ENCODE data around the gene GALNT11. TPM values are rescaled to one million over a fixed set of nuclear protein-coding genes. Genes with fewer than 3 reads are reported as not detected.
"Not testable (repeated sequence)": the region's sequence is repeated elsewhere in the genome, so short reads cannot be mapped to it uniquely, and the experiment has no call there.

Gene GALNT11
- total RNA-seq, 4 donors from 2014 or later = 46.8 to 60.2 (median 51.8) TPM

DNA sequence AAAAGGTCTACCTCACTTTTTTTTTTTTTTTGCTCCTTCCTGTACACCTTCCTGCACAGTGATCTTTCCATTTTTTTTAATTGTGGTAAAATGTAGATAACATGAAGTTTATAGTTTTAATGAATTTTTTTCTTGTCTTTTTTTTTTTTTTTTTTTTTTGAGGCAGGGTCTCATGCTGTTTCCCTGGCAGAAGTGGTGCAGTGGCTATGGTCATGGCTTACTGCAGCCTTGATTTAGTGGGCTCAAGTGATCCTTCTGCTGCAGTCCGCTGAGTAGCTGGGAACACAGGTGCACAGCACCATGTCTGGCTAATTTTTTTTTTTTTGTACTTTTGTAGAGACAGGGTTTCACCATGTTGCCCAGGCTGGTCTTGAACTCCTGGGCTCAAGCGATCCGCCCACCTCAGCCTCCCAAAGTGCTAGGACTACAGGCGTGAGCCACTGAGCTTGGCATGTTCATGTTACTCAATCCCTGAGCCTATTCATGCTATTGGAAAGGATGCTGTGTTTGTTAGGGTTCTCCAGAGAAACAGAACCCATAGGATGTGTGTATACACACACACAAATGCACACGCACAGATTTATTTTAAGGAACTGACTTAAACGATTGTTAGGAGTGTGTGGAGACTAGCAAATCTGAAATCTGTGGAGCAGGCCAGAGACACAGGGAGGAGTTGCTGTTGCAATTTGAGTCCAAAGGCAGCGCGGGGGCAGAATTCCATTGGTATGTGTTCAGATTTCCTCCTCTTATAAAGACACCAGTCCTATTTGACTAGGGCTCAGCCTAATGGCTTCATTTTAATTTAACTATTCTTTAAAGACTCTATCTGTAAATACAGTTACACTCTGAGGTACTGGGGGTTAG is 29.1 kb downstream of the GALNT11 start:
- TF ChIP-seq CTCF (IDR thresholded peaks at IDR 0.05) (no peak), POLR2A (IDR thresholded peaks at IDR 0.05) (no peak), EP300 (IDR thresholded peaks at IDR 0.05) (no peak), POLR2AphosphoS5 (IDR thresholded peaks at IDR 0.05) (no peak)
- no peak overlapping the region for H3K4me3 ChIP-seq
- H3K4me1 ChIP-seq = peaks cover 0 to 17% (median 0%) of the 10 kb centered on the region in 3 donors
- WGBS, 2 donors (ENCODE audit: low coverage in 1 of 2) = 63 to 71% methylated on average over 3 to 8 of the region's 8 CpGs
- no peaks in the 10 kb centered on the region for H3K36me3 ChIP-seq
- no peaks in the 10 kb centered on the region for H3K27me3 ChIP-seq
- no peak overlapping the region for H3K27ac ChIP-seq
- H3K9me3 ChIP-seq = no peaks in the 10 kb centered on the region
- ATAC-seq = no peak

DNA sequence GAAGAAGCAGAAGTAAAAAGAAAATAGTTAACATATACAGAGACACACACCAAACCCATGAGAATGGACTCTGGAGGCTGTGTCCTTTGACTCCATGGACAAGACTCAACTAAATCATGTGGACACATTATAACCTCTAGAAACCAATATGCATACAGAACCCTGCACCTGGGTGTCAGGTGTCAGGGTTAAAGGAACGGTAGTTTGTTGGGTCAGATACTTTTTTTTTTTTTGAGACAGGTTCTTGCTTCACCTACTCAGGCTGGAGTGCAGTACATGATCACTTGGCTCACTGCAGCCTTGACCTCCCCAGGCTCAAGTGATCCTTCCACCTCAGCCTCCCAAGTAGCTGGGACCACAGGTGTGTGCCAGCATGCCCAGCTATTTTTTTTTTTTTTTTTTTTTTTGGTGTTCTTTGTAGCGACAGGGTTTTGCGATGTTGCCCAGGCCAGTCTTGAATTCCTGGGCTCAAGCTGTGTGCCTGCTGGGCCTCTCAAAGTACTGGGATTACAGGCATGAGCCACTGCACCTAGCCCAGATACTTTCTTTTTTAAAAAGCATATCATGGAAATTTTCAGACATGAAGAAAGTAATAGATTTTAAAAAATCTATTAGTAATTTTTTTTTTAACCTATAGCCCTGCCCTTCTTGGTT is 31.3 kb downstream of the GALNT11 start:
- Histone ChIP-seq H3K9me3 (no peaks in the 10 kb centered on the region), H3K4me1 (peaks cover 0 to 8% (median 0%) of the 10 kb centered on the region in 3 donors), H3K4me3 (no peak overlapping the region), H3K27ac (no peak overlapping the region), H3K36me3 (no peaks in the 10 kb centered on the region), H3K27me3 (no peaks in the 10 kb centered on the region)
- 73 to 100% methylated on average over 1 of the region's 3 CpGs for WGBS, 2 donors (ENCODE audit: low coverage in 1 of 2)
- ATAC-seq = no peak
- TF ChIP-seq EP300 (IDR thresholded peaks at IDR 0.05) = no peak
- no peak for TF ChIP-seq POLR2A (IDR thresholded peaks at IDR 0.05)
- no peak for TF ChIP-seq POLR2AphosphoS5 (IDR thresholded peaks at IDR 0.05)
- no peak for TF ChIP-seq CTCF (IDR thresholded peaks at IDR 0.05)

- WGBS, 2 donors (ENCODE audit: low coverage in 1 of 2) = 92% methylated on average over 1 of the region's 1 CpG
- H3K27ac ChIP-seq = no peak overlapping the region
- TF ChIP-seq POLR2A (IDR thresholded peaks at IDR 0.05) (no peak), CTCF (IDR thresholded peaks at IDR 0.05) (no peak), POLR2AphosphoS5 (IDR thresholded peaks at IDR 0.05) (no peak), EP300 (IDR thresholded peaks at IDR 0.05) (no peak)
- no peaks in the 10 kb centered on the region for H3K36me3 ChIP-seq
- peaks cover 0 to 8% (median 0%) of the 10 kb centered on the region in 3 donors for H3K4me1 ChIP-seq
- ATAC-seq = no peak
- H3K27me3 ChIP-seq = no peaks in the 10 kb centered on the region
- no peaks in the 10 kb centered on the region for H3K9me3 ChIP-seq
- no peak overlapping the region for H3K4me3 ChIP-seq
Observed at GRCh38 chr7:152059311-152059710, 33.8 kb downstream of the GALNT11 start.

DNA sequence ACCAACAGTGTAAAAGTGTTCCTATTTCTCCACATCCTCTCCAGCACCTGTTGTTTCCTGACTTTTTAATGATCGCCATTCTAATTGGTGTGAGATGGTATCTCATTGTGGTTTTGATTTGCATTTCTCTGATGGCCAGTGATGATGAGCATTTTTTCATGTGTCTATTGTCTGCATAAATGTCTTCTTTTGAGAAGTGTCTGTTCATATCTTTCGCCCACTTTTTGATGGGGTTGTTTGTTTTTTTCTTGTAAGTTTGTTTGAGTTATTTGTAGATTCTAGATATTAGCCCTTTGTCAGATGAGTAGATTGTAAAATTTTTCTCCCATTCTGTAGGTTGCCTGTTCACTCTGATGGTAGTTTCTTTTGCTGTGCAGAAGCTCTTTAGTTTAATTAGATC is 35.6 kb downstream of the GALNT11 start:
- WGBS, 2 donors (ENCODE audit: low coverage in 1 of 2) = no CpG with 5 or more reads among the region's 2 CpGs
- not testable (repeated sequence) for H3K4me3 ChIP-seq

DNA sequence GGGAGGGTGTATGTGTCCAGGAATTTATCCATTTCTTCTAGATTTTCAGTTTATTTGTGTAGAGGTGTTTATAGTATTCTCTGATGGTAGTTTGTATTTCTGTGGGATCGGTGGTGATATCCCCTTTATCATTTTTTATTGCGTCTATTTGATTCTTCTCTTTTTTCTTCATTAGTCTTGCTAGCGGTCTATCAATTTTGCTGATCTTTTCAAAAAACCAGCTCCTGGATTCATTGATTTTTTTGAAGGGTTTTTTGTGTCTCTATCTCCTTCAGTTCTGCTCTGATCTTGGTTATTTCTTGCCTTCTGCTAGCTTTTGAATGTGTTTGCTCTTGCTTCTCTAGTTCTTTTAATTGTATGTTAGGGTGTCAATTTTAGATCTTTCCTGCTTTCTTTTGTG is 37.7 kb downstream of the GALNT11 start:
- not testable (repeated sequence) for H3K4me1 ChIP-seq, H3K9me3 ChIP-seq, H3K36me3 ChIP-seq, H3K4me3 ChIP-seq, H3K27me3 ChIP-seq, ATAC-seq, H3K27ac ChIP-seq
- WGBS, 2 donors (ENCODE audit: low coverage in 1 of 2) = 89 to 100% methylated on average over 2 to 3 of the region's 3 CpGs

More for the DNA sequence above, 35.6 kb downstream of the GALNT11 start:
- H3K9me3 ChIP-seq, H3K36me3 ChIP-seq, H3K27me3 ChIP-seq, H3K4me1 ChIP-seq, H3K27ac ChIP-seq, ATAC-seq: not testable (repeated sequence)

- WGBS, 2 donors (ENCODE audit: low coverage in 1 of 2) = 96% methylated on average over 3 of the region's 3 CpGs; no CpG with 5 or more reads in 1 of the 2 donors
- not testable (repeated sequence) for H3K9me3 ChIP-seq, ATAC-seq
Observed at GRCh38 chr7:152063821-152064220, 38.3 kb downstream of the GALNT11 start.

GRCh38 chr7:152065800-152066344 is 40.4 kb downstream of the GALNT11 start:
- 93 to 94% methylated on average over 2 to 3 of the region's 10 CpGs for WGBS, 2 donors (ENCODE audit: low coverage in 1 of 2)
- not testable (repeated sequence) for H3K4me3 ChIP-seq, H3K9me3 ChIP-seq, H3K27ac ChIP-seq, ATAC-seq, H3K36me3 ChIP-seq, H3K4me1 ChIP-seq, H3K27me3 ChIP-seq

More at GRCh38 chr7:152063821-152064220, 38.3 kb downstream of the GALNT11 start:
- H3K27ac ChIP-seq, H3K27me3 ChIP-seq, H3K36me3 ChIP-seq, H3K4me3 ChIP-seq, H3K4me1 ChIP-seq: not testable (repeated sequence)

All from gastroesophageal sphincter (tissue), 4 donors.